Caco-2 (cell line): ENCODE data around the gene GLIS1. TPM values are rescaled to one million over a fixed set of nuclear protein-coding genes. Genes with fewer than 3 reads are reported as not detected.
A peak's percentile ranks its signal among the peaks of the same experiment; 100 is the strongest.

Source experiments
- BruUV-seq: library from RNA; stranded (reverse); fragments of 400-500 nt; replicated peaks from 2 replicates; lab custom pipeline; 2021; lab: Mats Ljungman, UMichigan
- CTCF ChIA-PET: fragments of 300-600 bp; sonication (Branson Sonifier 250); formaldehyde crosslinking; loops from one replicate; lab custom pipeline; 2022; ENCODE audit warnings: antibody characterized with exemption; lab: Charles Lee
- POLR2A ChIA-PET: fragments of 300-600 bp; sonication (Branson Sonifier 250); formaldehyde crosslinking; loops from one replicate; lab custom pipeline; 2022; ENCODE audit warnings: antibody characterized with exemption; lab: Charles Lee
- DNase-seq, 2 experiments: peaks; one replicate each; pipeline versions ENCODE4 v3.0.0 to v3.0.0-alpha.2; 2020 to 2022
- H3K27me3 ChIP-seq: replicated peaks from 2 replicates; pipeline ENCODE4 v1.6.0; 2011; ENCODE audit warnings: low read length; ENCODE audit not compliant: control insufficient read depth, insufficient read depth
- H3K36me3 ChIP-seq: 2 replicates; pipeline ENCODE4 v1.5.1; 2011; ENCODE audit warnings: low read length; ENCODE audit not compliant: control insufficient read depth, insufficient read depth
- H3K4me1 ChIP-seq: fragments of 250-450 bp; sonication (Bioruptor Pico); 2 replicates; pipeline ENCODE4 v1.5.1; 2020; ENCODE audit warnings: mild to moderate bottlenecking
- H3K4me3 ChIP-seq: 2 replicates; pipeline ENCODE4 v1.5.1; 2011; ENCODE audit warnings: low read depth, mild to moderate bottlenecking, control low read depth, low read length
- H3K9me3 ChIP-seq: fragments of 250-450 bp; sonication (Bioruptor Pico); 2 replicates; pipeline ENCODE4 v1.5.1; 2020; ENCODE audit warnings: mild to moderate bottlenecking, moderate library complexity
- H3K27ac Mint-ChIP-seq: one replicate; pipeline ENCODE4 v1.8.0; 2022; ENCODE audit warnings: mixed read lengths; ENCODE audit not compliant: unreplicated experiment
- H3K27me3 Mint-ChIP-seq: one replicate; pipeline ENCODE4 v1.8.0; 2022; ENCODE audit warnings: mixed read lengths; ENCODE audit not compliant: insufficient read depth, unreplicated experiment
- H3K36me3 Mint-ChIP-seq: one replicate; pipeline ENCODE4 v1.8.0; 2022; ENCODE audit warnings: mild to moderate bottlenecking, mixed read lengths; ENCODE audit not compliant: insufficient read depth, unreplicated experiment
- H3K4me1 Mint-ChIP-seq: one replicate; pipeline ENCODE4 v1.8.0; 2022; ENCODE audit warnings: low read depth, mixed read lengths; ENCODE audit not compliant: unreplicated experiment
- H3K4me3 Mint-ChIP-seq: one replicate; pipeline ENCODE4 v1.8.0; 2022; ENCODE audit warnings: mild to moderate bottlenecking, moderate library complexity, mixed read lengths; ENCODE audit not compliant: unreplicated experiment
- H3K9me3 Mint-ChIP-seq: one replicate; pipeline ENCODE4 v1.8.0; 2022; ENCODE audit warnings: mixed read lengths; ENCODE audit not compliant: unreplicated experiment
- CTCF ChIP-seq, 2 experiments: fragments of 200-600 bp in 1 of 2; IDR thresholded peaks; 1 replicate in 1 of 2; 2 replicates in 1 of 2; pipeline versions ENCODE4 v1.5.1 to v1.8.0; 2011 to 2022; ENCODE audit warnings: antibody characterized with exemption in 1 of 2, control low read depth in 1 of 2, inconsistent platforms in 1 of 2, low read depth in 1 of 2, low read length in 1 of 2, mild to moderate bottlenecking in 1 of 2, moderate library complexity in 1 of 2; ENCODE audit not compliant: insufficient read depth in 1 of 2, severe bottlenecking in 1 of 2, unreplicated experiment in 1 of 2
- intact Hi-C: fragments of 100-400 bp; cut with micrococcal nuclease; formaldehyde crosslinking; loops from one replicate; pipeline ENCODE4 v1.10.0; 2022; ENCODE audit not compliant: unreplicated experiment
- total RNA-seq: library from RNA; stranded (reverse); gene quantifications from 2 replicates; pipeline ENCODE4 v1.2.3, GENCODE V29; 2022

Gene GLIS1
- total RNA-seq, 1 experiment from 2014 or later: not detected

- no peaks in the 10 kb centered on the region for H3K36me3 ChIP-seq
- Mint-ChIP-seq H3K9me3 (no peaks in the 10 kb centered on the region), H3K4me3 (no peak overlapping the region), H3K36me3 (no peaks in the 10 kb centered on the region), H3K27me3 (no peaks in the 10 kb centered on the region), H3K27ac (no peak overlapping the region), H3K4me1 (no peaks in the 10 kb centered on the region)
- no peak for DNase-seq
- BruUV-seq: no TSS peak
- CTCF ChIA-PET: no interaction called here
- no peaks in the 10 kb centered on the region for H3K27me3 ChIP-seq
- no peaks in the 10 kb centered on the region for H3K9me3 ChIP-seq
- intact Hi-C loops: loop anchor here (1.0 kb wide), 1 partner anchor 109 kb away; no protein-coding TSS in a partner anchor
- no peak for TF ChIP-seq CTCF (IDR thresholded peaks at IDR 0.05; ENCODE audit: insufficient read depth in 1 of 2, low read depth in 1 of 2, low read length in 1 of 2, severe bottlenecking in 1 of 2, unreplicated experiment in 1 of 2)
- H3K4me1 ChIP-seq: no peaks in the 10 kb centered on the region
- H3K4me3 ChIP-seq: no peak overlapping the region
- POLR2A ChIA-PET: no interaction called here
Measured at GRCh38 chr1:53593758-53594380, 145.1 kb downstream of the GLIS1 start.

GRCh38 chr1:53592985-53593757, 145.8 kb downstream of the GLIS1 start:
- H3K27me3 ChIP-seq: no peaks in the 10 kb centered on the region
- no peak for TF ChIP-seq CTCF (IDR thresholded peaks at IDR 0.05; ENCODE audit: insufficient read depth in 1 of 2, low read depth in 1 of 2, low read length in 1 of 2, severe bottlenecking in 1 of 2, unreplicated experiment in 1 of 2)
- no peaks in the 10 kb centered on the region for H3K36me3 ChIP-seq
- BruUV-seq: no TSS peak
- H3K4me1 ChIP-seq: no peaks in the 10 kb centered on the region
- CTCF ChIA-PET: interaction anchor here (0.9 to 1.0 kb wide), 2 partner anchors 89 to 107 kb away, joined by 4 to 6 read pairs; no protein-coding TSS in a partner anchor
- no peaks in the 10 kb centered on the region for H3K9me3 ChIP-seq
- no peak overlapping the region for H3K4me3 Mint-ChIP-seq
- no peak overlapping the region for H3K27ac Mint-ChIP-seq
- H3K9me3 Mint-ChIP-seq: no peaks in the 10 kb centered on the region
- no peaks in the 10 kb centered on the region for H3K27me3 Mint-ChIP-seq
- no peaks in the 10 kb centered on the region for H3K4me1 Mint-ChIP-seq
- POLR2A ChIA-PET: no interaction called here
- H3K4me3 ChIP-seq: no peak overlapping the region
- intact Hi-C loops: no loop called here
- no peaks in the 10 kb centered on the region for H3K36me3 Mint-ChIP-seq
- DNase-seq: no peak

- H3K4me3 ChIP-seq: no peak overlapping the region
- peak in 1 of 2 experiments; percentile 48 for TF ChIP-seq CTCF (IDR thresholded peaks at IDR 0.05; ENCODE audit: insufficient read depth in 1 of 2, low read depth in 1 of 2, low read length in 1 of 2, severe bottlenecking in 1 of 2, unreplicated experiment in 1 of 2)
- ChIA-PET CTCF (interaction anchor here (0.5 to 1.0 kb wide), 3 partner anchors 22 to 107 kb away, joined by 4 to 6 read pairs (median 4); no protein-coding TSS in a partner anchor), POLR2A (no interaction called here)
- DNase-seq: peak; percentile 52 to 54
- H3K27ac Mint-ChIP-seq: no peak overlapping the region
- BruUV-seq: no TSS peak
- H3K9me3 Mint-ChIP-seq: no peaks in the 10 kb centered on the region
- H3K9me3 ChIP-seq: no peaks in the 10 kb centered on the region
- no peaks in the 10 kb centered on the region for H3K27me3 ChIP-seq
- no peaks in the 10 kb centered on the region for H3K4me1 Mint-ChIP-seq
- H3K27me3 Mint-ChIP-seq: no peaks in the 10 kb centered on the region
- no peak overlapping the region for H3K4me3 Mint-ChIP-seq
- intact Hi-C loops: no loop called here
- H3K36me3 Mint-ChIP-seq: no peaks in the 10 kb centered on the region
- no peaks in the 10 kb centered on the region for H3K4me1 ChIP-seq
- no peaks in the 10 kb centered on the region for H3K36me3 ChIP-seq
Measured at GRCh38 chr1:53592521-53592982, 146.4 kb downstream of the GLIS1 start.
